ENCODE results near the gene PHLPP1. TPM values are rescaled to one million over a fixed set of nuclear protein-coding genes. Genes with fewer than 3 reads are reported as not detected.

Gene PHLPP1
- total and polyA plus RNA-seq, 2 experiments from 2014 or later, result 15.7 to 73.6 TPM

GRCh38 chr18:62790871-62791772, 75.8 kb downstream of the PHLPP1 start:
- Histone ChIP-seq H3K36me3 (ENCODE audit: insufficient read depth) (no peaks in the 10 kb centered on the region), H3K4me2 (no peak overlapping the region), H3K79me2 (replicated peaks; ENCODE audit: insufficient read depth) (peaks cover 100% of the 10 kb centered on the region), H3K9me2 (ENCODE audit: insufficient read depth) (no peaks in the 10 kb centered on the region), H3K27me3 (ENCODE audit: insufficient read depth) (no peaks in the 10 kb centered on the region), H3K4me1 (ENCODE audit: insufficient read depth) (peaks cover 87% of the 10 kb centered on the region), H4K20me1 (replicated peaks; ENCODE audit: insufficient read depth) (no peaks in the 10 kb centered on the region; the same call in none of the 2 replicates), H3K4me3 (no peak overlapping the region), H3F3A (replicated peaks; ENCODE audit: low read depth) (no peaks in the 10 kb centered on the region), H2AFZ (no peak overlapping the region), H3K27ac (ENCODE audit: low read depth) (peak overlapping the region; percentile 28; the same call in 1 of the 2 replicates)
- Mint-ChIP-seq H3K27ac (peak overlapping the region; percentile 15), H3K4me3 (no peak overlapping the region; the same call in 2 of the 3 replicates), H3K4me1 (peaks cover 87% of the 10 kb centered on the region), H3K27me3 (ENCODE audit: insufficient read depth, low read depth, poor library complexity) (peaks cover 6% of the 10 kb centered on the region), H3K9me3 (no peaks in the 10 kb centered on the region; the same call in 2 of the 3 replicates), H3K36me3 (ENCODE audit: low read depth) (no peaks in the 10 kb centered on the region)
- ATAC-seq (peak; percentile 14), DNase-seq (ENCODE audit: low spot score) (no peak)
- no peak for TF ChIP-seq JUNB (IDR thresholded peaks at IDR 0.05; ENCODE audit: unreplicated experiment)

DNA sequence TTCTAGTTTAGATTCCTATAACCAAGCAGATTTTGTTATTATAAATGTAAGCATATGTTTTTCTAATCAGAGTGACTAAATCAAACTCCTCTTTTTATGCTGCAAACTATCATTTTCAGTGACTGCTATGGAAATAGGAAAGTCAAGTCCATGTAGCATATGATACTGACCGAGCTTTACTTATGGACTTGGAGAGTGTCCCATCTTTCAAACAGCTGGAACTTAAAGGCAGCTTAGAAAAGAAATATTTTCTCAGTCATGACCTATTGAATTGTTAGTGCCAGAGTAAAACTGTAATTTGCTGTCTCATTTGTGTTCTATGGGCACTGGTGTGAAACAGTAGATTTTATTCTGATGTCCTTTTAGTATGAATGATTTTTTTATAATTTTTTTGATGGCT, 76.7 kb downstream of the PHLPP1 start:
- Histone ChIP-seq H3F3A (replicated peaks; ENCODE audit: low read depth) (no peaks in the 10 kb centered on the region), H2AFZ (no peak overlapping the region), H3K4me3 (no peak overlapping the region), H3K9me2 (ENCODE audit: insufficient read depth) (no peaks in the 10 kb centered on the region), H3K36me3 (ENCODE audit: insufficient read depth) (no peaks in the 10 kb centered on the region), H3K79me2 (replicated peaks; ENCODE audit: insufficient read depth) (peaks cover 100% of the 10 kb centered on the region), H3K27ac (ENCODE audit: low read depth) (no peak overlapping the region), H3K4me1 (ENCODE audit: insufficient read depth) (peaks cover 86% of the 10 kb centered on the region), H3K4me2 (no peak overlapping the region), H4K20me1 (replicated peaks; ENCODE audit: insufficient read depth) (no peaks in the 10 kb centered on the region; the same call in none of the 2 replicates), H3K27me3 (ENCODE audit: insufficient read depth) (no peaks in the 10 kb centered on the region)
- Mint-ChIP-seq H3K9me3 (no peaks in the 10 kb centered on the region; the same call in 2 of the 3 replicates), H3K36me3 (ENCODE audit: low read depth) (no peaks in the 10 kb centered on the region), H3K4me3 (no peak overlapping the region), H3K27me3 (ENCODE audit: insufficient read depth, low read depth, poor library complexity) (peaks cover 6% of the 10 kb centered on the region), H3K4me1 (peaks cover 86% of the 10 kb centered on the region), H3K27ac (peak overlapping the region; percentile 52)
- DNase-seq (ENCODE audit: low spot score), result no peak
- TF ChIP-seq ZNF331 (CRISPR knock-in tag; IDR thresholded peaks at IDR 0.05; ENCODE audit: low read depth) (no peak), EZH2 (IDR thresholded peaks at IDR 0.05; ENCODE audit: low read depth, unreplicated experiment) (no peak), REST (IDR thresholded peaks at IDR 0.05; ENCODE audit: unreplicated experiment) (no peak), ZNF462 (CRISPR knock-in tag; IDR thresholded peaks at IDR 0.05) (no peak)
- ATAC-seq, result no peak
